Measurements from ENCODE around the gene CCT3. TPM values are rescaled to one million over a fixed set of nuclear protein-coding genes. Genes with fewer than 3 reads are reported as not detected.

The CCT3 gene
- total and polyA plus RNA-seq, 2 experiments from 2014 or later, result 245 to 287 TPM

DNA sequence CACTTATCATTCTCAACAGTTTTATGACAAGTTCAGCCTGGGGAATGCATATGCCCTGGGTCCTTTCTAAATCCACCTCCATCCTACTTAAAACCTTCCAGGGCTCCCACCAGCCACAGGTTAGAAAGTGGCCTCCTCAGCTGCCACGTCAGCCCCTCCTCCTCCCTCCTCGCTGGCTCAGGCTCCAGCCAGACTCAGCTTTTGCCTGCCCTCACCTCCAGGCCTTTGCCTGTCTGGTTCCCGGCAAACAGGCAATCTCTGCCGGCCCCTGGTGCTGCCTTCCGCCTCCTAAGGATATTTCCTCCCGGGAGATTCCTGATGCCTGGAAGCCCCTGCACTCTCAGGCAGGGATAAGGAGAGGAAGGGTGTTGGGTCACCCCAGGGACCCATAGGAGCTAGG lies 40.5 kb upstream of the CCT3 start:
- Histone ChIP-seq H3K4me1 (ENCODE audit: low read depth) (peaks cover 14% of the 10 kb centered on the region), H3K36me3 (no peaks in the 10 kb centered on the region), H3K27me3 (peaks cover 3% of the 10 kb centered on the region), H3K9me3 (ENCODE audit: low read depth) (no peaks in the 10 kb centered on the region), H3K4me3 (no peak overlapping the region), H3K27ac (no peak overlapping the region)
- no peak for TF ChIP-seq CTCF (IDR thresholded peaks at IDR 0.05; ENCODE audit: low read depth, low read length)
- DNase-seq (ENCODE audit: low read depth in 1 of 2, low spot score in 1 of 2), result no peak

DNA sequence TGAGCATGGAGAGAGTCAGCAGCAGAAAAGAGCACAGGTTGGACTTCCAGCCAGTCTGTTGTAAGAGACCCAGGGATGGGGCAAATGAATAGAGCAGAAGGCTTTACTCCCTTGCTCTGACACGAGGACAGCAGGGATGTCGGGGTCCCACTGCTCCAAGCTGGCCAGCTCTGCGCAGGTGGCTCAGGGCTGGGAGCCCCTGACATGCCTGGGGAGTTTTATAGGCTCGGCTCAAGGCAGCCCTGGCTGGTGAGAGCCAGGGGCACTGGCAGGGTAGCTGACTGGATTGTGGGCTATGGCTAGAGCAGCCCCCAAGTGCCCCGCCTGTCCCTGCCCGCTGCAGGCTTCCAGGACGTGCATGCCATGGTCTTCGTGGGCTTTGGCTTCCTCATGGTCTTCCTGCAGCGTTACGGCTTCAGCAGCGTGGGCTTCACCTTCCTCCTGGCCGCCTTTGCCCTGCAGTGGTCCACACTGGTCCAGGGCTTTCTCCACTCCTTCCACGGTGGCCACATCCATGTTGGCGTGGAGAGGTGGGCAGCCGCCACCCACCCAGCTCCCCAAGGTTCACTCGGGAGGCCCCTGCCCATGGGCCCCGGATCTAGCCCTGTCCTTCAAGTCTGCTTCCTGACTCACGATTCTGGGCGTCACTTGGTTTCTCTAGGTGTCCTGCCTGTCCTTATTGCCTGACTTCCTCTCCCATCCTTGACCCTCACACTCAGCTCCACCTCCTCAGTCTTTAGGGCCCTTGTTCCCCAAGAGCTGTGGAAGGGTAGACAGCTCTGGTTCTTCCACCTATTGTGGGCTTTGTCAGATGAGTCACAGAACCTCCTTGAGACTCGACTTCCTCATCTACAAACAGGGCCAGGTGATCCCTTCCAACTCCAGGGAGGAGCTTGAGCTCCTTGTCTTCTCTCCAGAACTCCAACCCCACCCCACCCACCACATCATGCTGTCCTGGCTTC lies 39.1 kb upstream of the CCT3 start:
- Histone ChIP-seq H3K27ac (no peak overlapping the region), H3K9me3 (ENCODE audit: low read depth) (no peaks in the 10 kb centered on the region), H3K27me3 (peaks cover 3% of the 10 kb centered on the region), H3K4me3 (no peak overlapping the region), H3K36me3 (no peaks in the 10 kb centered on the region), H3K4me1 (ENCODE audit: low read depth) (peaks cover 11% of the 10 kb centered on the region)
- DNase-seq (ENCODE audit: low read depth in 1 of 2, low spot score in 1 of 2), result no peak
- no peak for TF ChIP-seq CTCF (IDR thresholded peaks at IDR 0.05; ENCODE audit: low read depth, low read length)

- DNase-seq (ENCODE audit: low read depth in 1 of 2, low spot score in 1 of 2), result peak in 1 of 2 donors; percentile 78
- Histone ChIP-seq H3K4me1 (ENCODE audit: low read depth) (peaks cover 7% of the 10 kb centered on the region), H3K36me3 (no peaks in the 10 kb centered on the region), H3K27ac (no peak overlapping the region), H3K27me3 (peaks cover 6% of the 10 kb centered on the region), H3K4me3 (no peak overlapping the region), H3K9me3 (ENCODE audit: low read depth) (no peaks in the 10 kb centered on the region)
- TF ChIP-seq CTCF (IDR thresholded peaks at IDR 0.05; ENCODE audit: low read depth, low read length), result peak; percentile 17
These were observed 38.1 kb upstream of the CCT3 start for GRCh38 chr1:156376146-156376545.

- Histone ChIP-seq H3K9me3 (ENCODE audit: low read depth) (no peaks in the 10 kb centered on the region), H3K27me3 (peaks cover 20% of the 10 kb centered on the region)
- no peak for TF ChIP-seq CTCF (IDR thresholded peaks at IDR 0.05; ENCODE audit: low read depth, low read length)
These were observed 35.5 kb upstream of the CCT3 start for GRCh38 chr1:156373546-156373945.

GRCh38 chr1:156372876-156373275 lies 34.8 kb upstream of the CCT3 start:
- Histone ChIP-seq H3K4me1 (ENCODE audit: low read depth) (peaks cover 7% of the 10 kb centered on the region), H3K36me3 (no peaks in the 10 kb centered on the region), H3K27me3 (peaks cover 20% of the 10 kb centered on the region), H3K27ac (no peak overlapping the region), H3K9me3 (ENCODE audit: low read depth) (no peaks in the 10 kb centered on the region), H3K4me3 (no peak overlapping the region)
- no peak for DNase-seq (ENCODE audit: low read depth in 1 of 2, low spot score in 1 of 2)
- TF ChIP-seq CTCF (IDR thresholded peaks at IDR 0.05; ENCODE audit: low read depth, low read length), result no peak

More at GRCh38 chr1:156373546-156373945, 35.5 kb upstream of the CCT3 start:
- H3K4me1 ChIP-seq (ENCODE audit: low read depth), result peaks cover 7% of the 10 kb centered on the region
- no peak overlapping the region for H3K4me3 ChIP-seq
- DNase-seq (ENCODE audit: low read depth in 1 of 2, low spot score in 1 of 2), result no peak
- no peaks in the 10 kb centered on the region for H3K36me3 ChIP-seq
- H3K27ac ChIP-seq, result no peak overlapping the region

Data from cardiac muscle cell (in vitro differentiated cells and primary cell).